ENCODE measurements around the gene NOXA1. TPM values are rescaled to one million over a fixed set of nuclear protein-coding genes. Genes with fewer than 3 reads are reported as not detected.

Gene NOXA1
- polyA plus RNA-seq, 1 donor (not counting 4 experiments of a cell fraction or from before 2014, with no cell fraction given) = 0.09 TPM

DNA sequence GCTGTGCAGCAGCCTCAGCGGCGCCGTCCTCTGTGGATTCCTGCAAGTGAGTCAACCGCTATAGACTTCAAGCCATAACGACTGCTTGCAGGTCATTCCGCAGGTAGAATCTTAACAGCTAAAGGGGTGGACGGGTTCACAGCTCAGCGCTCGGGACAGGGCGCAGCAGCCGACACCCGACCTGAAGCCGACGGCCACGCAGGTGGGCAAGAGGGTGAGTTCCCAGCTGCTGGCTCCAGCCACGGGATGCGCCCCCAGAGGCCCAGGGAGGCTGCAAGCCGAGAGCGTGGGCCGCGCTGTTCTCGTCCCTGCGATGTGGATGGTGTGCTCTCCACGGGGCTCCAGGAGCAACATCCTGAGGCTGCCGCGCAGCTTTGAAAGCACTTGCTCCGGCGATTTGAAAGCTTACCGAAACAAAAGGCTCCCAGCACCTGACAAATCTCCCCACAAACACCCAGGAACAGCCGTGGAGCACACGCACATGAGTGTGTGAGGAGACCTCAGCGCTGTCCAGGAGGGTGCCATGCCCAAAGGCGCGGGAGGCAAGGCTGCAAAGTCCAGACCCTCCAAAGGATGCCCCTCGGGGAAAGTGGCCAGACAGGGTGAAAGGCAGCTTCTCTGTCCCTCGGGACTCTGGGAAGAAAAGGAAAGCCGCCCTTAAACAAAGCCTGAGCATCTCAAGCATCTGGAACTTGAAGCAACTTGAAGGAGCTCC is 48.9 kb upstream of the NOXA1 start:
- DNase-seq (ENCODE audit: low read depth, low spot score) = no peak
- H3K79me2 ChIP-seq (ENCODE audit: control insufficient read depth, insufficient read depth, low read length) = no peaks in the 10 kb centered on the region
- dilution Hi-C loops (cut with MboI; ENCODE audit: extremely low pct_ligation_motif_present, low sequenced_read_pairs) = no loop called here
- no peak overlapping the region for H3K4me3 ChIP-seq (ENCODE audit: control insufficient read depth in 2 of 3, extremely low read depth in 1 of 3, insufficient read depth in 2 of 3, low read depth in 1 of 3, low read length in 3 of 3)
- no peaks in the 10 kb centered on the region for H4K20me1 ChIP-seq (ENCODE audit: control insufficient read depth, extremely low read depth, insufficient read depth, low read length)
- H3K36me3 ChIP-seq (ENCODE audit: control insufficient read depth in 2 of 2, extremely low read depth in 1 of 2, insufficient read depth in 2 of 2, low read length in 2 of 2) = no peaks in the 10 kb centered on the region
- no peaks in the 10 kb centered on the region for H3K9me3 ChIP-seq (ENCODE audit: control insufficient read depth, low read depth, low read length)
- no peaks in the 10 kb centered on the region for H3K27me3 ChIP-seq (ENCODE audit: control insufficient read depth, extremely low read depth, insufficient read depth, low read length)
- no peaks in the 10 kb centered on the region for H3K9me1 ChIP-seq (ENCODE audit: control insufficient read depth, extremely low read depth, insufficient read depth, low read length)
- no peak for FAIRE-seq
- H2AFZ ChIP-seq (ENCODE audit: control insufficient read depth, low read length) = no peak overlapping the region
- H3K4me2 ChIP-seq (ENCODE audit: control insufficient read depth, extremely low read depth, insufficient read depth, low read depth, low read length) = no peak overlapping the region
- H3K9ac ChIP-seq (ENCODE audit: control insufficient read depth, extremely low read depth, insufficient read depth, low read length) = no peak overlapping the region
- H3K27ac ChIP-seq (ENCODE audit: control insufficient read depth, insufficient read depth, low read length) = no peak overlapping the region
- H3K4me1 ChIP-seq (ENCODE audit: control insufficient read depth, extremely low read depth, insufficient read depth, low read length) = no peaks in the 10 kb centered on the region
- no peak for TF ChIP-seq EZH2 (IDR thresholded peaks at IDR 0.05; ENCODE audit: low read length)
- TF ChIP-seq, protein P1, sequence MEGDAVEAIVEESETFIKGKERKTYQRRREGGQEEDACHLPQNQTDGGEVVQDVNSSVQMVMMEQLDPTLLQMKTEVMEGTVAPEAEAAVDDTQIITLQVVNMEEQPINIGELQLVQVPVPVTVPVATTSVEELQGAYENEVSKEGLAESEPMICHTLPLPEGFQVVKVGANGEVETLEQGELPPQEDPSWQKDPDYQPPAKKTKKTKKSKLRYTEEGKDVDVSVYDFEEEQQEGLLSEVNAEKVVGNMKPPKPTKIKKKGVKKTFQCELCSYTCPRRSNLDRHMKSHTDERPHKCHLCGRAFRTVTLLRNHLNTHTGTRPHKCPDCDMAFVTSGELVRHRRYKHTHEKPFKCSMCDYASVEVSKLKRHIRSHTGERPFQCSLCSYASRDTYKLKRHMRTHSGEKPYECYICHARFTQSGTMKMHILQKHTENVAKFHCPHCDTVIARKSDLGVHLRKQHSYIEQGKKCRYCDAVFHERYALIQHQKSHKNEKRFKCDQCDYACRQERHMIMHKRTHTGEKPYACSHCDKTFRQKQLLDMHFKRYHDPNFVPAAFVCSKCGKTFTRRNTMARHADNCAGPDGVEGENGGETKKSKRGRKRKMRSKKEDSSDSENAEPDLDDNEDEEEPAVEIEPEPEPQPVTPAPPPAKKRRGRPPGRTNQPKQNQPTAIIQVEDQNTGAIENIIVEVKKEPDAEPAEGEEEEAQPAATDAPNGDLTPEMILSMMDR (optimal IDR thresholded peaks at IDR 0.05 in 1 of 3, IDR thresholded peaks at IDR 0.05 in 1 of 3, conservative IDR thresholded peaks at IDR 0.05 in 1 of 3; ENCODE audit: extremely low read depth in 1 of 3, insufficient read depth in 2 of 3, low read length in 3 of 3) = no peak

DNA sequence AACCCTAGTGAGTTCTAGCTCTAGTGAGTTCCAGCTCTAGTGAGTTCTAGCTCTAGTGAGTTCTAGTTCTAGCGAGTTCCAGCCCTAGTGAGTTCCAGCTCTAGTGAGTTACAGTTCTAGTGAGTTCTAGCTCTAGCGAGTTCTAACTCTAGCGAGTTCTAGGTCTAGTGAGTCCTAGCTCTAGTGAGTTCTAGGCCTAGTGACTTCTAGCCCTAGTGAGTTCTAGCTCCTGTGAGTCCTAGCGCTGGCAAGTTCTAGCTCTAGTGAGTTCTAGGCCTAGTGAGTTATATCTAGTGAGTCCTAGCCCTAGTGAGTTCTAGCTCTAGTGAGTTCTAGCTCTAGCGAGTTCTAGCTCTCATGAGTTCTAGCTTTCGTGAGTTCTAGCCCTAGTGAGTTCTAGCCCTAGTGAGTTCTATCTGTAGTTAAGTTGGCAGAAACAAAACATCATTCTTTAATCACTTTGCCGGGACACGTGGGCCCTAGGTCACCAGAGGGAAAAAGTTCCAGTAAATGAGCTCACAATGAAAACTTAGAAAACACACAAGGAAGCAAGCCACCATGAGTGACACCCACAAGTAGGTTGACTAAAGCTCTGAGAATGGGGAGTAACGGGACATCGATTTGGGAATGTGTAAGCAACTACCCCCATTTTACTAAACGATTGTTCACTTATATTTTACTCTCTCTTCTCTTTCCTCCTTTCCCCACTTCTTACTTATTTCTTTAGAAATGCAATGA is 47.7 kb upstream of the NOXA1 start:
- dilution Hi-C loops (cut with MboI; ENCODE audit: extremely low pct_ligation_motif_present, low sequenced_read_pairs) = no loop called here
- no peak for FAIRE-seq

More for the DNA sequence above, 47.7 kb upstream of the NOXA1 start:
- no peak overlapping the region for H3K4me2 ChIP-seq (ENCODE audit: control insufficient read depth, extremely low read depth, insufficient read depth, low read depth, low read length)
- no peaks in the 10 kb centered on the region for H3K27me3 ChIP-seq (ENCODE audit: control insufficient read depth, extremely low read depth, insufficient read depth, low read length)
- H3K4me1 ChIP-seq (ENCODE audit: control insufficient read depth, extremely low read depth, insufficient read depth, low read length) = no peaks in the 10 kb centered on the region
- H4K20me1 ChIP-seq (ENCODE audit: control insufficient read depth, extremely low read depth, insufficient read depth, low read length) = no peaks in the 10 kb centered on the region
- H3K79me2 ChIP-seq (ENCODE audit: control insufficient read depth, insufficient read depth, low read length) = no peaks in the 10 kb centered on the region
- DNase-seq (ENCODE audit: low read depth, low spot score) = no peak
- H3K9ac ChIP-seq (ENCODE audit: control insufficient read depth, extremely low read depth, insufficient read depth, low read length) = no peak overlapping the region
- TF ChIP-seq, protein P1 (optimal IDR thresholded peaks at IDR 0.05 in 1 of 3, IDR thresholded peaks at IDR 0.05 in 1 of 3, conservative IDR thresholded peaks at IDR 0.05 in 1 of 3; ENCODE audit: extremely low read depth in 1 of 3, insufficient read depth in 2 of 3, low read length in 3 of 3) = no peak
- TF ChIP-seq EZH2 (IDR thresholded peaks at IDR 0.05; ENCODE audit: low read length) = no peak
- no peak overlapping the region for H3K27ac ChIP-seq (ENCODE audit: control insufficient read depth, insufficient read depth, low read length)
- no peak overlapping the region for H2AFZ ChIP-seq (ENCODE audit: control insufficient read depth, low read length)
- H3K36me3 ChIP-seq (ENCODE audit: control insufficient read depth in 2 of 2, extremely low read depth in 1 of 2, insufficient read depth in 2 of 2, low read length in 2 of 2) = no peaks in the 10 kb centered on the region
- no peaks in the 10 kb centered on the region for H3K9me1 ChIP-seq (ENCODE audit: control insufficient read depth, extremely low read depth, insufficient read depth, low read length)
- no peaks in the 10 kb centered on the region for H3K9me3 ChIP-seq (ENCODE audit: control insufficient read depth, low read depth, low read length)
- no peak overlapping the region for H3K4me3 ChIP-seq (ENCODE audit: control insufficient read depth in 2 of 3, extremely low read depth in 1 of 3, insufficient read depth in 2 of 3, low read depth in 1 of 3, low read length in 3 of 3)

Measured in keratinocyte (primary cell).